ENCODE results near the gene NFATC2.

The NFATC2 gene

DNA sequence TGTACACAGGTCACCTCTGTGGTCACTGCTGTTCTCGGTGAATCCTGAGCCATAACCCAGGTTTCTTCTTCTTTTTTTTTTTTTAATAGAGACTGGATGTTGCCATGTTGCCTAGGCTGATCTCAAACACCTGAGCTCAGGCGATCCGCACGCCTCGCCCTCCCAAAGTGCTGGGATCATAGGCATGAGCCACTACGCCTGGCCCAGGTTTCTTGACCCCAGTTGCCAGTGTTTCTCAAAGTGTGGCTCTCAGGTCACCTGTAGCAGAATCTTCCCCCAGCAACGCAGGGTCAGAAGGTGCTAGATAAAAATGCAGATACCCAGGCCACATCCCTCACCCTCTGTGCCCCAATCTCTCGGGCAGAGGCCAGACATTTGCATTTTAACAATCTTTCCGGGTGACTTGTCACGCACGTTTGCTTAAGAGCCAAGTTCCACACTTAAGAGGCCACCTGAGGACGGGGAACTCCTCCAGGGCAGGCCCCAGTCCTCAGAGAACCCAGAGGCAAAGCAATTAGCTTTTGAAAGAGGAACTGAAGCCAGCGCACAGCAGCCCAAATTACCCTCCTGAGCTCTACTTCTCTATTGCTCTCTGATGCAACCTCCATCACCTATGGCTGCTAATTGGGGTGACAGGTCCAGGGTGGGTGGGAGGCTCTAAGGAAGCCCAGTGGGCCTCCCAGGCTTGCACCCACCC lies 81.8 kb downstream of the NFATC2 start:
- no peaks in the 10 kb centered on the region for H4K20me1 ChIP-seq (ENCODE audit: insufficient read depth, low read length)
- H3K9me2 ChIP-seq (ENCODE audit: low read depth, low read length) = no peaks in the 10 kb centered on the region
- H3K4me3 ChIP-seq (ENCODE audit: low read depth, low read length, poor library complexity, severe bottlenecking) = peak overlapping the region; percentile 2
- H3K79me2 ChIP-seq (ENCODE audit: insufficient read depth, low read length) = no peaks in the 10 kb centered on the region
- H3K9me3 ChIP-seq (ENCODE audit: low read length) = no peaks in the 10 kb centered on the region
- H3K36me3 ChIP-seq (ENCODE audit: insufficient read depth, low read length) = peaks cover 30% of the 10 kb centered on the region
- peak overlapping the region; percentile 63 for H3K9ac ChIP-seq (ENCODE audit: low read length)
- no peak for TF ChIP-seq EZH2 (IDR thresholded peaks at IDR 0.05; ENCODE audit: borderline replicate concordance, low read length)
- TF ChIP-seq, protein P1, sequence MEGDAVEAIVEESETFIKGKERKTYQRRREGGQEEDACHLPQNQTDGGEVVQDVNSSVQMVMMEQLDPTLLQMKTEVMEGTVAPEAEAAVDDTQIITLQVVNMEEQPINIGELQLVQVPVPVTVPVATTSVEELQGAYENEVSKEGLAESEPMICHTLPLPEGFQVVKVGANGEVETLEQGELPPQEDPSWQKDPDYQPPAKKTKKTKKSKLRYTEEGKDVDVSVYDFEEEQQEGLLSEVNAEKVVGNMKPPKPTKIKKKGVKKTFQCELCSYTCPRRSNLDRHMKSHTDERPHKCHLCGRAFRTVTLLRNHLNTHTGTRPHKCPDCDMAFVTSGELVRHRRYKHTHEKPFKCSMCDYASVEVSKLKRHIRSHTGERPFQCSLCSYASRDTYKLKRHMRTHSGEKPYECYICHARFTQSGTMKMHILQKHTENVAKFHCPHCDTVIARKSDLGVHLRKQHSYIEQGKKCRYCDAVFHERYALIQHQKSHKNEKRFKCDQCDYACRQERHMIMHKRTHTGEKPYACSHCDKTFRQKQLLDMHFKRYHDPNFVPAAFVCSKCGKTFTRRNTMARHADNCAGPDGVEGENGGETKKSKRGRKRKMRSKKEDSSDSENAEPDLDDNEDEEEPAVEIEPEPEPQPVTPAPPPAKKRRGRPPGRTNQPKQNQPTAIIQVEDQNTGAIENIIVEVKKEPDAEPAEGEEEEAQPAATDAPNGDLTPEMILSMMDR (IDR thresholded peaks at IDR 0.05; ENCODE audit: low read length) = no peak
- H3K27ac ChIP-seq (ENCODE audit: low read depth, low read length, poor library complexity, severe bottlenecking) = peak overlapping the region; percentile 98
- no peaks in the 10 kb centered on the region for H3K27me3 ChIP-seq (ENCODE audit: insufficient read depth, low read length)
- no peaks in the 10 kb centered on the region for H3F3A ChIP-seq (ENCODE audit: insufficient read depth, low read length)
- H3K4me2 ChIP-seq (ENCODE audit: low read length) = peak overlapping the region; percentile 41; the same call in 1 of the 2 replicates
- peaks cover 81% of the 10 kb centered on the region for H3K4me1 ChIP-seq (ENCODE audit: insufficient read depth, low read length, severe bottlenecking)
- H2AFZ ChIP-seq (ENCODE audit: low read length) = no peak overlapping the region

GRCh38 chr20:51460163-51460562 lies 82.4 kb downstream of the NFATC2 start:
- no peak overlapping the region for H2AFZ ChIP-seq (ENCODE audit: low read length)
- H3K27ac ChIP-seq (ENCODE audit: low read depth, low read length, poor library complexity, severe bottlenecking) = peak overlapping the region; percentile 98
- no peaks in the 10 kb centered on the region for H3F3A ChIP-seq (ENCODE audit: insufficient read depth, low read length)
- TF ChIP-seq, protein P1 (IDR thresholded peaks at IDR 0.05; ENCODE audit: low read length) = no peak
- no peak for TF ChIP-seq EZH2 (IDR thresholded peaks at IDR 0.05; ENCODE audit: borderline replicate concordance, low read length)
- H3K4me2 ChIP-seq (ENCODE audit: low read length) = peak overlapping the region; percentile 3; the same call in 1 of the 2 replicates
- no peaks in the 10 kb centered on the region for H3K79me2 ChIP-seq (ENCODE audit: insufficient read depth, low read length)
- no peaks in the 10 kb centered on the region for H3K9me2 ChIP-seq (ENCODE audit: low read depth, low read length)
- H3K36me3 ChIP-seq (ENCODE audit: insufficient read depth, low read length) = peaks cover 30% of the 10 kb centered on the region
- H3K9me3 ChIP-seq (ENCODE audit: low read length) = no peaks in the 10 kb centered on the region; the same call in 1 of the 2 replicates
- H3K4me3 ChIP-seq (ENCODE audit: low read depth, low read length, poor library complexity, severe bottlenecking) = no peak overlapping the region
- peak overlapping the region; percentile 55 for H3K9ac ChIP-seq (ENCODE audit: low read length)
- no peaks in the 10 kb centered on the region for H4K20me1 ChIP-seq (ENCODE audit: insufficient read depth, low read length)
- peaks cover 81% of the 10 kb centered on the region for H3K4me1 ChIP-seq (ENCODE audit: insufficient read depth, low read length, severe bottlenecking)
- H3K27me3 ChIP-seq (ENCODE audit: insufficient read depth, low read length) = no peaks in the 10 kb centered on the region

- Histone ChIP-seq H3K36me3 (ENCODE audit: insufficient read depth, low read length) (peaks cover 43% of the 10 kb centered on the region), H3K79me2 (ENCODE audit: insufficient read depth, low read length) (no peaks in the 10 kb centered on the region), H4K20me1 (ENCODE audit: insufficient read depth, low read length) (no peaks in the 10 kb centered on the region), H3K4me1 (ENCODE audit: insufficient read depth, low read length, severe bottlenecking) (peaks cover 69% of the 10 kb centered on the region), H3K4me2 (ENCODE audit: low read length) (no peak overlapping the region), H3K9me3 (ENCODE audit: low read length) (peaks cover 9% of the 10 kb centered on the region), H2AFZ (ENCODE audit: low read length) (no peak overlapping the region), H3K9me2 (ENCODE audit: low read depth, low read length) (no peaks in the 10 kb centered on the region), H3K9ac (ENCODE audit: low read length) (no peak overlapping the region), H3K27me3 (ENCODE audit: insufficient read depth, low read length) (no peaks in the 10 kb centered on the region), H3K4me3 (ENCODE audit: low read depth, low read length, poor library complexity, severe bottlenecking) (no peak overlapping the region), H3K27ac (ENCODE audit: low read depth, low read length, poor library complexity, severe bottlenecking) (peak overlapping the region; percentile 98), H3F3A (ENCODE audit: insufficient read depth, low read length) (no peaks in the 10 kb centered on the region)
- TF ChIP-seq, protein P1 (IDR thresholded peaks at IDR 0.05; ENCODE audit: low read length) = no peak
- no peak for TF ChIP-seq EZH2 (IDR thresholded peaks at IDR 0.05; ENCODE audit: borderline replicate concordance, low read length)
Observed at GRCh38 chr20:51458751-51459439, 83.6 kb downstream of the NFATC2 start.
